ENCODE results near the gene FCN3.

The FCN3 gene

DNA sequence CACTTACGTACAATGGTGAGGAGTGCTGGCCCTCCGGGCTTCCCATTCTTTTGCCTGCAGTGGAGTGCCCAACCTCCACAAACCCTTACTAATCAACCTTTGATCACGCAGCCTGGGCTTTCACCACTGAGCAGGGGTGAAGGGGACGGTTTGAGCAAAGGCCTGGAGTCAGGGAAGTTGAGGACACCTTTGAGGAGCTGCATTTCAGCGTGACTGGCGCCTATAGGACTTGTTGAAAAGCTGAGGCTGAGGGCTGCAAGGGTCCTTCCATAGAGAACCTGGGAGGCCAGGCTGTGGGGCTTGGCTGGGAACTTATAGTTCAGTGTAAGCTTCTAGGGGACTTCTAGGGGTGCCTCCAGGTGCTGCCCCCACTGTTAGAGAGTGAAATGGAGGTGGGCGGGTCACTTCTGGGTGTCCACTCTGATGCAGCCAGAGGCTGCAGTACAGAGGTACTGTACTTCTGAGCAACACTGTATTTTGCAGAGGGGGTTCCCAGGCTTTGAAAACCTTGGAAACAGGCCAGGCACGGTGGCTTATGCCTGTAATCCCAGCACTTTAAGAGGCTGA is 23.0 kb downstream of the FCN3 start:
- no peak overlapping the region for H3K9ac ChIP-seq (ENCODE audit: insufficient read length)
- no peaks in the 10 kb centered on the region for H3K9me3 ChIP-seq (ENCODE audit: low read depth, low read length)
- H3K27ac ChIP-seq, result no peak overlapping the region
- DNase-seq (ENCODE audit: low read depth, low spot score), result no peak
- H3K36me3 ChIP-seq (ENCODE audit: insufficient read depth, low read length), result no peaks in the 10 kb centered on the region
- H3K4me3 ChIP-seq, result no peak overlapping the region
- TF ChIP-seq POLR2AphosphoS5 (IDR thresholded peaks at IDR 0.05; ENCODE audit: borderline replicate concordance, low read depth, low read length), result no peak
- no peak for TF ChIP-seq EZH2 (IDR thresholded peaks at IDR 0.05)
- no peak for TF ChIP-seq FOXP2 (optimal IDR thresholded peaks at IDR 0.05; ENCODE audit: control extremely low read depth, extremely low read length, insufficient read depth)

- DNase-seq (ENCODE audit: low read depth, low spot score), result no peak
- H3K4me3 ChIP-seq, result no peak overlapping the region
- H3K9me3 ChIP-seq (ENCODE audit: low read depth, low read length), result no peaks in the 10 kb centered on the region
- TF ChIP-seq POLR2AphosphoS5 (IDR thresholded peaks at IDR 0.05; ENCODE audit: borderline replicate concordance, low read depth, low read length) (no peak), FOXP2 (optimal IDR thresholded peaks at IDR 0.05; ENCODE audit: control extremely low read depth, extremely low read length, insufficient read depth) (no peak), EZH2 (IDR thresholded peaks at IDR 0.05) (no peak)
- no peaks in the 10 kb centered on the region for H3K36me3 ChIP-seq (ENCODE audit: insufficient read depth, low read length)
- no peak overlapping the region for H3K27ac ChIP-seq
- no peak overlapping the region for H3K9ac ChIP-seq (ENCODE audit: insufficient read length)
These were observed 23.7 kb downstream of the FCN3 start for GRCh38 chr1:27350663-27351540.

DNA sequence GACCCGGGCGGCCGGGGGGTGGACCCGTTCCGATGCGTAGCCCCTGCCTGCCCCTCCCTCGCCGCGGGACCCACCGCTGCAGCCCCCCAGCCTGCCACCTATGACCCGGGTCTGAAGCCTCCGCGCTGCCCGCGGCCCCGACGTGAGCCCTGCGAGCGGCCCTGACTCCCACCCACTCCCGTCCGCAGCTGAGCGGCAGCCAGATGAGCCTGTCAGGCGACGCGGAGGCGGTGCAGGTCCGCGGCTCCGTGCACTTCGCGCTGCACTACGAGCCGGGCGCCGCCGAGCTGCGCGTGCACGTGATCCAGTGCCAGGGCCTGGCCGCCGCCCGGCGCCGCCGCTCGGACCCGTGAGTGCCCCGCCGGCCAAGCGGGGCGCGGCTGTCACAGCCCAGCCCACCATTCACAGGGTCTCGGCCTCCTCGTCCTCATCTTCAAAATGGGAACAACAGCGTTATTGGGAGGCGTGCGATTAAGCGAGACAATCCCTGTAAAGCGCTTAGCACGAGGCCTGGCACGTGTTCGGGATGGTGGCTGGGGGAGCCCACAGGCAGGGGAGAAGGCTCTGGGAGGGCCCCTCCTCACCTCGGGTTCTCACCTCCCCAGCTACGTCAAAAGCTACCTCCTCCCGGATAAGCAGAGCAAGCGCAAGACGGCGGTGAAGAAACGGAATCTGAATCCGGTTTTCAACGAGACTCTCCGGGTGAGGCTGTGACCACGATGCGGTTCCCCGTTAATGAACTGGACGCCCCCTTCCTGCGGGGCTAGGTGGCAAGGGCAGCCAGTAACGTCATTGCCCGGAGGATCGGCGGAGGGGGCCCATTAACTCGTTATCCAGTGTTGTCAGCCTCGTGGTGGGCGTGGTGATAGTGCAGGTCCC is 24.6 kb downstream of the FCN3 start:
- H3K36me3 ChIP-seq (ENCODE audit: insufficient read depth, low read length), result no peaks in the 10 kb centered on the region

GRCh38 chr1:27348861-27349783 is 25.5 kb downstream of the FCN3 start:
- no peak for DNase-seq (ENCODE audit: low read depth, low spot score)
- TF ChIP-seq POLR2AphosphoS5 (IDR thresholded peaks at IDR 0.05; ENCODE audit: borderline replicate concordance, low read depth, low read length) (no peak; the same call in 1 of the 2 replicates), EZH2 (IDR thresholded peaks at IDR 0.05) (no peak), FOXP2 (optimal IDR thresholded peaks at IDR 0.05; ENCODE audit: control extremely low read depth, extremely low read length, insufficient read depth) (no peak)
- no peak overlapping the region for H3K9ac ChIP-seq (ENCODE audit: insufficient read length)
- no peaks in the 10 kb centered on the region for H3K9me3 ChIP-seq (ENCODE audit: low read depth, low read length)
- H3K27ac ChIP-seq, result no peak overlapping the region
- H3K36me3 ChIP-seq (ENCODE audit: insufficient read depth, low read length), result no peaks in the 10 kb centered on the region
- H3K4me3 ChIP-seq, result no peak overlapping the region

More for the DNA sequence above, 24.6 kb downstream of the FCN3 start:
- no peak overlapping the region for H3K9ac ChIP-seq (ENCODE audit: insufficient read length)
- no peaks in the 10 kb centered on the region for H3K9me3 ChIP-seq (ENCODE audit: low read depth, low read length)
- no peak for DNase-seq (ENCODE audit: low read depth, low spot score)
- TF ChIP-seq EZH2 (IDR thresholded peaks at IDR 0.05), result no peak
- no peak for TF ChIP-seq FOXP2 (optimal IDR thresholded peaks at IDR 0.05; ENCODE audit: control extremely low read depth, extremely low read length, insufficient read depth)
- TF ChIP-seq POLR2AphosphoS5 (IDR thresholded peaks at IDR 0.05; ENCODE audit: borderline replicate concordance, low read depth, low read length), result no peak
- no peak overlapping the region for H3K27ac ChIP-seq
- H3K4me3 ChIP-seq, result no peak overlapping the region

DNA sequence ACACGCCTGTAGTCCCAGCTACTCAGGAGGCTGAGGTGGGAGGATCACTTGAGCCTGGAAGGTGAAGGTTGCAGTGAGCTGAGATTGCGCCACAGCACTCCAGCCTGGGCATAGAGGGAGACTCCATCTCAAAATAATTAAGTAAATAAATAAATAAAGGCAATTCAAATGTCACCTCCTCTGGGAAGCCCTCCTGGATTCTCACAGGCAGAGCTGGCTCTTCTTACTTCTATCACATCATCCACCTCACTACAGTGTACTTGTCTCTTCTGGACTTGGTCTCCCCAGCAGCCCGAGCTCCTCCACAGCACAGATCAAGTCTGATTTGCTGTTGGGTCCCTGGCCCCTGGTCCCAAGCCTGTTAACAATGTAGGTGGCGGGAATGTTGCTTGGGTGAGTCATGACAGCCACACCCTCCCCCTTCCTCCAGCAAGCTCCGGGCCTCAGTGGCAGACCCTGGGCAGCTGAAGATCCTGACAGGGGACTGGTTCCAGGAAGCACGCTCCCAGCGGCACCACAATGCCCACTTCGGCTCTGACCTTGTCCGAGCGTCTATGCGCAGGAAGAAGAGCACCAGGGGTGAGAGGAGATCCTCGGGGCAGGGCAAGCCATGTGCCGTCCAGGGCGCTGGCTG is 27.5 kb downstream of the FCN3 start:
- Histone ChIP-seq H3K36me3 (ENCODE audit: insufficient read depth, low read length) (no peaks in the 10 kb centered on the region), H3K9ac (ENCODE audit: insufficient read length) (no peak overlapping the region), H3K9me3 (ENCODE audit: low read depth, low read length) (no peaks in the 10 kb centered on the region), H3K27ac (no peak overlapping the region), H3K4me3 (no peak overlapping the region)
- no peak for DNase-seq (ENCODE audit: low read depth, low spot score)
- TF ChIP-seq POLR2AphosphoS5 (IDR thresholded peaks at IDR 0.05; ENCODE audit: borderline replicate concordance, low read depth, low read length) (no peak), FOXP2 (optimal IDR thresholded peaks at IDR 0.05; ENCODE audit: control extremely low read depth, extremely low read length, insufficient read depth) (no peak), EZH2 (IDR thresholded peaks at IDR 0.05) (no peak)

- no peak overlapping the region for H3K4me3 ChIP-seq
- DNase-seq (ENCODE audit: low read depth, low spot score), result no peak
- no peak overlapping the region for H3K9ac ChIP-seq (ENCODE audit: insufficient read length)
- no peak overlapping the region for H3K27ac ChIP-seq
- no peak for TF ChIP-seq EZH2 (IDR thresholded peaks at IDR 0.05)
- no peak for TF ChIP-seq FOXP2 (optimal IDR thresholded peaks at IDR 0.05; ENCODE audit: control extremely low read depth, extremely low read length, insufficient read depth)
- no peak for TF ChIP-seq POLR2AphosphoS5 (IDR thresholded peaks at IDR 0.05; ENCODE audit: borderline replicate concordance, low read depth, low read length)
- H3K9me3 ChIP-seq (ENCODE audit: low read depth, low read length), result no peaks in the 10 kb centered on the region
- H3K36me3 ChIP-seq (ENCODE audit: insufficient read depth, low read length), result no peaks in the 10 kb centered on the region
These were observed 28.3 kb downstream of the FCN3 start for GRCh38 chr1:27346357-27346756.

DNA sequence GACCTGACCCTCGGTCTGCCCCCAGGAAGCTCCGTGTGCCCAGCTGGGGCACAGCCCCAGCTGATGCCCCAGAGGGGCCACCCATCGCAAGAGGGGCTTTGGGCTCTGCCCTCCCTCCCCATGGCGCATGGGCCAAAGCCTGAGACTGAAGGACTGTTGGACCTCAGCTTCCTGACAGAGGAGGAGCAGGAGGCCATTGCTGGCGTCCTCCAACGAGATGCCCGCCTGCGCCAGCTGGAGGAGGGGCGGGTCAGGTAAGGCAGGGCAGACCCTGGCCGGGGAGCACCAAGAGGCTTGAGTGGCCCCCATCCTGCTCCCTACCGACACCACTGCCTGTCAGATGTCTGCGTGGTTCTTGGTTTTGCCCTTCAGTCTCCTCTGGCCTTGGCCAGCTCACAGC is 29.4 kb downstream of the FCN3 start:
- no peaks in the 10 kb centered on the region for H3K9me3 ChIP-seq (ENCODE audit: low read depth, low read length)
- no peaks in the 10 kb centered on the region for H3K36me3 ChIP-seq (ENCODE audit: insufficient read depth, low read length)
- DNase-seq (ENCODE audit: low read depth, low spot score), result no peak
- no peak overlapping the region for H3K27ac ChIP-seq
- no peak overlapping the region for H3K4me3 ChIP-seq
- TF ChIP-seq EZH2 (IDR thresholded peaks at IDR 0.05), result no peak
- TF ChIP-seq POLR2AphosphoS5 (IDR thresholded peaks at IDR 0.05; ENCODE audit: borderline replicate concordance, low read depth, low read length), result no peak
- TF ChIP-seq FOXP2 (optimal IDR thresholded peaks at IDR 0.05; ENCODE audit: control extremely low read depth, extremely low read length, insufficient read depth), result no peak
- no peak overlapping the region for H3K9ac ChIP-seq (ENCODE audit: insufficient read length)

Measured in SK-N-MC (cell line).